ENCODE measurements around the gene ITGB3. TPM values are rescaled to one million over a fixed set of nuclear protein-coding genes. Genes with fewer than 3 reads are reported as not detected.

ITGB3 gene
- total and polyA plus RNA-seq, 10 of the 15 experiments (the other 5 are each of a cell fraction or from before 2014, with no cell fraction given): 0.69 to 22.8 (median 13.6) TPM

- TF ChIP-seq SUZ12 (IDR thresholded peaks at IDR 0.05; ENCODE audit: unreplicated experiment) (no peak), BCL11A (IDR thresholded peaks at IDR 0.05; ENCODE audit: low read depth, low read length) (no peak), EED (IDR thresholded peaks at IDR 0.05; ENCODE audit: low read depth) (no peak), FOXK2 (IDR thresholded peaks at IDR 0.05) (no peak), ESRRA (IDR thresholded peaks at IDR 0.05; ENCODE audit: low read length) (no peak), POLR2AphosphoS5 (IDR thresholded peaks at IDR 0.05; ENCODE audit: low read length) (peak; percentile 74), MEF2B (IDR thresholded peaks at IDR 0.05; ENCODE audit: partially characterized antibody, poor library complexity, severe bottlenecking) (no peak), BMI1 (IDR thresholded peaks at IDR 0.05; ENCODE audit: borderline replicate concordance) (no peak)
Measured at GRCh38 chr17:47324224-47325020, 70.8 kb downstream of the ITGB3 start (continued).

GRCh38 chr17:47325176-47325575 lies 71.5 kb downstream of the ITGB3 start:
- ChIA-PET SMC1A (ENCODE audit: uncharacterized antibody, unreplicated experiment) (interaction anchor here (0.9 to 2.3 kb wide), 9 partner anchors 9 to 290 kb away, joined by 3 to 13 read pairs (median 5); no protein-coding TSS in a partner anchor), RAD21 (ENCODE audit: unreplicated experiment) (interaction anchor here (1.5 kb wide), 1 partner anchor 95 kb away, joined by 15 read pairs; no protein-coding TSS in a partner anchor), POLR2A (interaction anchor here (0.5 to 1.3 kb wide), 10 partner anchors 41 to 1584 kb away, joined by 3 to 6 read pairs (median 4); no protein-coding TSS in a partner anchor), CTCF (interaction anchor here (1.8 to 5.0 kb wide), 2 partner anchors 9 to 95 kb away, joined by 12 to 32 read pairs; no protein-coding TSS in a partner anchor)
- WGBS (ENCODE audit: insufficient coverage, insufficient replicate concordance, low lambda C conversion rate, missing lambda C conversion rate): 94% methylated on average over 1 of the region's 1 CpG
- Histone ChIP-seq H2AFZ (ENCODE audit: control insufficient read depth, low read depth, low read length) (peak overlapping the region; percentile 97), H3K4me3 (peak overlapping the region; percentile 76; the same call in 1 of the 2 replicates), H3K36me3 (ENCODE audit: control insufficient read depth in 2 of 2, insufficient read depth in 2 of 2, low read length in 1 of 2) (no peaks in the 10 kb centered on the region), H3K4me1 (ENCODE audit: control insufficient read depth, insufficient read depth, low read length) (peaks cover 10% of the 10 kb centered on the region; the same call in 1 of the 2 replicates), H3K9ac (ENCODE audit: control insufficient read depth, insufficient read depth, low read length) (peak overlapping the region; percentile 86), H3K79me2 (ENCODE audit: control insufficient read depth, insufficient read depth, low read length) (no peaks in the 10 kb centered on the region), H3K27ac (ENCODE audit: control insufficient read depth, insufficient read depth) (peak overlapping the region; percentile 91; the same call in 1 of the 2 replicates), H3K27me3 (replicated peaks in 1 of 2; ENCODE audit: control insufficient read depth in 2 of 2, insufficient read depth in 2 of 2, low read length in 1 of 2) (no peaks in the 10 kb centered on the region), H3K4me2 (ENCODE audit: control insufficient read depth, insufficient read depth) (peak overlapping the region; percentile 100), H4K20me1 (ENCODE audit: control insufficient read depth, insufficient read depth) (no peaks in the 10 kb centered on the region), H3K9me3 (replicated peaks; ENCODE audit: control insufficient read depth, insufficient read depth, low read length) (peaks cover 1% of the 10 kb centered on the region; the same call in 2 of the 3 replicates)
- no TSS peak for BruUV-seq (replicated peaks)
- no peak for FAIRE-seq
- in situ Hi-C loops (cut with MboI) (loop anchor here (10.0 kb wide), 1 partner anchor 290 kb away; no protein-coding TSS in a partner anchor), intact Hi-C loops (cut with micrococcal nuclease; ENCODE audit: unreplicated experiment) (no loop called here)
- ATAC-seq: no peak
- peak; percentile 41; the same call in 1 of the 2 replicates for TF ChIP-seq LARP7 (IDR thresholded peaks at IDR 0.05)
- TF ChIP-seq BCLAF1 (IDR thresholded peaks at IDR 0.05): no peak
- no peak for DNase-seq (ENCODE audit: low read depth, low spot score)
